NCI-H446 treated with DMSO at 0.1 percent for 48 hours (cell line): ENCODE results near the gene NCAM1.

ENCODE experiments used
- DNase-seq: peaks from one replicate; lab custom pipeline; 2025; lab: John Stamatoyannopoulos, UW

Gene NCAM1

DNA sequence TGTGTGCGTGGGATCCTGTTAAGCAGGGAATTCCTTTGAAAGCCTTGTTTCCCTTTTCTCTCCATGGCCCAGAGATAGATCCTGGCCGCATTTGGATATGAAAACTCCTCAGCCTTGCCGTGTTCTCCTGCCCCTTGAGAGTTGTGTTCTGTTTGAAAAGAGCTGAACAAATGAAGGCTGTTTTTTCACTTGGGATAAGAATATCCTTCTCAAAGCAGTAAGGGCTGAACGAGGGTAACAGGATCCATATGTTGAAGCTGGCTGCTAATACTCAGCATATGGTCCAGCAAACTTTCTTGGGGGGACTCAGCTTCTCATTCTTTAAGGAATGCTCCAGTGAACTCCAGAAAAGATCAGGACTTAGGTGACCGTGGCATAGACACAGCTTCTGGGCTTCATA lies 238.6 kb downstream of the NCAM1 start:
- no peak for DNase-seq

GRCh38 chr11:113201054-113201818 lies 240.0 kb downstream of the NCAM1 start:
- no peak for DNase-seq

DNA sequence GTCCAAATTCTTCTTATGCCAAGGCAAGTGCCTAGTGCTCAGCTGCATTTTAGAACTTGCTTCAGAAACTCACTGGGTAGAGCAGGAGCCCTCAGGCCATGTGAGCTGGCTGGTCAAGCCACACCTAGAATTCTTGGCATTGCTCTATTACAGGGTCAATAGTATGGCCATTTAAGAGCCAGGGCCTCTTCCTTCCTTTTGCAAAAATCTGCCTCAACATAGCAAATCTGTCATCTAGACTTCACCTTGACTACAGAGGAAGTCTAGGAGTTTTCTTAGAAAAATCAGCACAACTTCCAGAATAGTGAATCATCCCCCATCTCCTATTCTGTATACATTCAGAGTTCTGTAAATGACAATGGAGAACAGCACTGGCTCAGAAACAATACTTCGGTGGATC lies 241.2 kb downstream of the NCAM1 start:
- no peak for DNase-seq

GRCh38 chr11:113203141-113203753 lies 242.0 kb downstream of the NCAM1 start:
- no peak for DNase-seq

DNA sequence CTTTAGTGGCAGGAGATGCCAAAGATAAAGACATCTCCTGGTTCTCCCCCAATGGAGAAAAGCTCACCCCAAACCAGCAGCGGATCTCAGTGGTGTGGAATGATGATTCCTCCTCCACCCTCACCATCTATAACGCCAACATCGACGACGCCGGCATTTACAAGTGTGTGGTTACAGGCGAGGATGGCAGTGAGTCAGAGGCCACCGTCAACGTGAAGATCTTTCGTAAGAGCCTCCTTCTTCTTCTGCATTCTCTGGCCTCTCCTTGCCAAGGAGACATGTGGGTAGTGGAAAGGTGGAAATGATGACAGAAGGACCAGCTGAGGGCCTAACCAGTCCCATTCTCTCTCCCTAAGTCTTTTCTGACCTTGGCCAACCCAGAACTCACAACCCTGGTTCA lies 243.1 kb downstream of the NCAM1 start:
- no peak for DNase-seq

DNA sequence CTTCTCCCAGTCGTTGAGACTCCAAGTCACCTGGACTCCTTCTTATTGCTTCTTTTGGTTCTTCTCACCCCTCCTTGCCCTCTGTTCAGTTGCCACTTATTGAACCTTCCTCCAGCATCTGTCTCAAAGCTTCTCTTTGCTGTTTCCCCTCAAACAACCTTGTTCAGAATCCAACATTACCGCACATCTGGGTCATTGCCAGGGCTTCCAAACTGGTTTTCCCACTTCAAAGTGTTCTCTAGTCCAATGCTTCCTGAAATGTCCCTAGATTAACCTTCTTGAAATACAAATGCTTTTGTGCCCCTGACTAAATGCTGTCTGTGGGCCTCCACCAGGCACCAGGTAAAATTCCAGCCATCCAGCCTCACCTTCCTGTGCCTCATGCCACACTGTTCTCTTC lies 252.3 kb downstream of the NCAM1 start:
- no peak for DNase-seq

- no peak for DNase-seq
Observed at GRCh38 chr11:113222241-113222640, 261.0 kb downstream of the NCAM1 start.

GRCh38 chr11:113234888-113235287 lies 273.7 kb downstream of the NCAM1 start:
- DNase-seq, result no peak

DNA sequence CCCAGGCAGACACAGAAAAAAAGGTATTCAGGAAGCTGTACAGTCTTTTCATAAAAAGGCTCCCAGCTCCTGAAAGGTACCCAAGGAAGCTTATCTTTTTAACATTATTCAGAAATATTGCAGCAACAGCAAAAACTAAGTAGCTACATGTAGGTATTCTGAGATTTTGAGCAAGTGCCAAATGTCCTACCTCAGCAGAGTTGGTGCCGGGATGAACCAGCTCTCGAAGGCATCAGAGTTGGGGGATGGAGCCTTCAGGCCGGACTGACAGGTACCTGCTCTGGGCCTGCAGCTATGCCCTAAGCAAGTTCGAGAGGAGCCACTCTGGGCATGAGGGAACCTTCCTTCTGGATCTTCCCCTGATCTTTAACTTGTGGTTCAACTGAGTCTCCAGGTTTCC lies 276.0 kb downstream of the NCAM1 start:
- DNase-seq, result no peak

GRCh38 chr11:113238721-113239120 lies 277.5 kb downstream of the NCAM1 start:
- DNase-seq, result no peak

- DNase-seq, result no peak
Observed at GRCh38 chr11:113240389-113240788, 279.2 kb downstream of the NCAM1 start.

- no peak for DNase-seq
Observed at GRCh38 chr11:113240790-113241635, 279.8 kb downstream of the NCAM1 start.

DNA sequence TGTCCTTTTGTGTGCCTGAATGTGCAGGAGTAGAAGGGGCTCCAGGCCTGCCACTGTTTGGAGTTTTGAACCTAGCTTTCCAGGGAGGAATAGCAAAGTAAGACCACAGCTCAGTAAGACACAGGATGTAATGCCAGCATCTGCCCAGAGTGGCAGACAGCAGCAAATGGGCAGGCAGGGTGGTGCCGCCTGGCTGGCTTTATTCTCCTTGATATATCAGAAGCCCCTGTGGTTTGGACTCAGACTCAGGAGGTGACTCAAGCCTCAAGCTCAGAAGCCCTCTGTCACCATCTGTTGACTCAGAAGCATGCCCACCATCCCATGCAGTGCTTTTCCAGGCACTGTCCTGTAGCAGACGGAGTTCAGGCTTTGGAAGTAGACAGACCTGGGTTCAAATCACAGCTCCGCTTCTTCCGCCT lies 280.4 kb downstream of the NCAM1 start:
- DNase-seq, result no peak

DNA sequence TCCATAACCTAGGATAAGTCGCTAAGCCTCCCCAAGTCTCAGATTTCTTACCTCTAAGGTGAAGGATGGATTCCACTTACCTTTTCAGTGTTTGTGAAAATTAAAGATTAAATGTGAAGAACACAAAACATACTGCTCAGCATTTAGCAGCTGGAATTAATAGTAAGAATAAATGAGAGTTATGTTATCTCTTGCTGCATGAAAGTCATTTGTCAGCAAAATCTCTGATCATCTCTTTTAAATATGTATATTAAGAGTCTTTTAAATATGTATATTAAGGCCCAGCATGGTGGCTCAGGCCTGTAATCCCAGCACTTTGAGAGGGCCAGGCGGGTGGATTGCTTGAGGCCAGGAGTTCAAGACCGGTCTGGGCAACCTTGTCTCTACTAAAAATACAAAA lies 280.8 kb downstream of the NCAM1 start:
- no peak for DNase-seq

- no peak for DNase-seq
Observed at GRCh38 chr11:113242767-113243397, 281.7 kb downstream of the NCAM1 start.

- no peak for DNase-seq
Observed at GRCh38 chr11:113243696-113244095, 282.5 kb downstream of the NCAM1 start.

DNA sequence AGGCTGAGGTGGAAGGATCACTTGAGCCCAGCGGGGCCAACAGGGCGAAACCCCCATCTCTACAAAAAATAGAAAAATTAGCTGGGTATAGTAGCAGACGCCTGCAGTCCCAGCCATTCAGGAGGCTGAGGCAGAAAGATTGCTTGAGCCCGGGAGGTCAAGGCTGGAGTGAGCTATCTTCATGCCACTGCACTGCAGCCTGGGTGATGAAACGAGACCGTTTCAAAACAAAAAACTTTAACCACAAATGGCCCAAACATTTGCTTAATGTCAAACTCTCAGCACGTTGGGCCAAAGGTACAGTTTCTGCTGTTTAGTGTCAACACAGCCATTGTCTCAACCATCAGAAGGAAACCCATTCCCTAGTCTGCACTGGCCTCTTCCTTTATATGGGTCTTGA lies 284.0 kb downstream of the NCAM1 start:
- DNase-seq, result no peak

- DNase-seq, result no peak
Observed at GRCh38 chr11:113247221-113247620, 286.0 kb downstream of the NCAM1 start.

GRCh38 chr11:113247966-113248365 lies 286.7 kb downstream of the NCAM1 start:
- no peak for DNase-seq

GRCh38 chr11:113248702-113249490 lies 287.7 kb downstream of the NCAM1 start:
- no peak for DNase-seq

GRCh38 chr11:113249491-113249763 lies 288.2 kb downstream of the NCAM1 start:
- DNase-seq, result no peak

GRCh38 chr11:113249786-113250185 lies 288.6 kb downstream of the NCAM1 start:
- DNase-seq, result no peak
